ENCODE results near the gene DPH5. TPM values are rescaled to one million over a fixed set of nuclear protein-coding genes. Genes with fewer than 3 reads are reported as not detected.

DPH5 gene
- total RNA-seq, 2 donors from 2014 or later = 2.6 to 29.6 TPM

DNA sequence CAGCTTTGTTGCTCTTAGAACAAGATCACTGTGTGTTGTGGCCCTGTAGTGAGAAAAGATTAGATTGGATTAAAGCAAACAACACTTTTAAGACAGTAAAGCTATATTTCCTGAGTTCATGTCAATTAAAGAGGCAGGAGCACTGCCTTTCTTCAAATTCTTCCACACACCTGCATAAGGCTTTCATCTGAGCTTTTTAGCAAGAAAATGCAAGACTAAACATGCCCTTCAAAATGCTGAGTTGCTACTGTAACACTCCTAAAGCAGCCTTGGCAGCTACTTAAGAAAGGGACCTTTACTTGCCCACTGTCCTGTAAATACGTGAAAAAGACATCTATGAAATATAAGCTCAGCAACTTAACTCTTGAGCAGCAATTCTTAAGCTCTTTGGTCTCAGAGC is 11.8 kb downstream of the DPH5 start:
- intact Hi-C loops (cut with DNase I) = no loop called here
- Histone ChIP-seq H3K4me1 (no peaks in the 10 kb centered on the region), H3K4me3 (no peak overlapping the region), H3K27me3 (no peaks in the 10 kb centered on the region), H3K9me3 (no peaks in the 10 kb centered on the region), H3K27ac (no peak overlapping the region), H3K36me3 (replicated peaks in 1 of 2; ENCODE audit: insufficient read depth in 1 of 2, low read depth in 2 of 2) (no peaks in the 10 kb centered on the region)
- 67 to 86% methylated on average over 1 of the region's 1 CpG for WGBS, 2 donors
- ATAC-seq = no peak
- no peak for TF ChIP-seq POLR2A (IDR thresholded peaks at IDR 0.05)
- TF ChIP-seq, protein P1, sequence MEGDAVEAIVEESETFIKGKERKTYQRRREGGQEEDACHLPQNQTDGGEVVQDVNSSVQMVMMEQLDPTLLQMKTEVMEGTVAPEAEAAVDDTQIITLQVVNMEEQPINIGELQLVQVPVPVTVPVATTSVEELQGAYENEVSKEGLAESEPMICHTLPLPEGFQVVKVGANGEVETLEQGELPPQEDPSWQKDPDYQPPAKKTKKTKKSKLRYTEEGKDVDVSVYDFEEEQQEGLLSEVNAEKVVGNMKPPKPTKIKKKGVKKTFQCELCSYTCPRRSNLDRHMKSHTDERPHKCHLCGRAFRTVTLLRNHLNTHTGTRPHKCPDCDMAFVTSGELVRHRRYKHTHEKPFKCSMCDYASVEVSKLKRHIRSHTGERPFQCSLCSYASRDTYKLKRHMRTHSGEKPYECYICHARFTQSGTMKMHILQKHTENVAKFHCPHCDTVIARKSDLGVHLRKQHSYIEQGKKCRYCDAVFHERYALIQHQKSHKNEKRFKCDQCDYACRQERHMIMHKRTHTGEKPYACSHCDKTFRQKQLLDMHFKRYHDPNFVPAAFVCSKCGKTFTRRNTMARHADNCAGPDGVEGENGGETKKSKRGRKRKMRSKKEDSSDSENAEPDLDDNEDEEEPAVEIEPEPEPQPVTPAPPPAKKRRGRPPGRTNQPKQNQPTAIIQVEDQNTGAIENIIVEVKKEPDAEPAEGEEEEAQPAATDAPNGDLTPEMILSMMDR (IDR thresholded peaks at IDR 0.05) = no peak
- DNase-seq = no peak

DNA sequence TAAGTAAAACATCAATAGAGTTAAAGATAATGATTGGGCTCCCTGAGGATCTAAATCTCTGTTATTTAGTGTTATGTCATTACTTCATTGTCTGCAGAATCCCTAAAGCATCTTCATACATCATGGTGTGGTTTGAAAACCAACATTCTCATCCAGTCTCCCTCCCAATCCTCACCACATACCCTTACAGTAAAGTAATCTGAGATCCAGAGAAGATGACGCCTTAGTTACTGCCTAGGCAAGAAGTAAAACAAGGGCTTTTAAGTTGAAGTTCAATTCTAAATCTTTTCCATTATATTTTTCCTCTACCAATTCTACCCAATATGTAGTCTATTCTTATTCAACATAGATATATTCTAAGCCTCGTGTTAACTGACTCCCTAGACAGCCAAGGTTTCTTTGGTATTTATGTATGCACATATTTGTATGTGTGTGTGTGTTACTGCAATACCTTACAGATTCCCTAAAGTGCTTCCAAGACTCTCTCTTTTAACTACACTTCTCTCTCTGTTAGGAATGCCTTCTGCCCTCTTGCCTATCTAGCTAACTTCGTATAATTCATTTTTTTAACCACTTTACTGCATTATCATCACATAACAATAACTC is 17.3 kb downstream of the DPH5 start:
- no peaks in the 10 kb centered on the region for H3K27me3 ChIP-seq
- no peak overlapping the region for H3K4me3 ChIP-seq
- no peak for DNase-seq
- H3K36me3 ChIP-seq (replicated peaks in 1 of 2; ENCODE audit: insufficient read depth in 1 of 2, low read depth in 2 of 2) = no peaks in the 10 kb centered on the region
- no peak overlapping the region for H3K27ac ChIP-seq
- no peak for ATAC-seq
- H3K4me1 ChIP-seq = peaks cover 15% of the 10 kb centered on the region
- TF ChIP-seq, protein P1 (IDR thresholded peaks at IDR 0.05) = no peak
- no peak for TF ChIP-seq POLR2A (IDR thresholded peaks at IDR 0.05)
- no peaks in the 10 kb centered on the region for H3K9me3 ChIP-seq
- WGBS, 2 donors = 90% methylated on average over 3 of the region's 3 CpGs
- intact Hi-C loops (cut with DNase I) = no loop called here

DNA sequence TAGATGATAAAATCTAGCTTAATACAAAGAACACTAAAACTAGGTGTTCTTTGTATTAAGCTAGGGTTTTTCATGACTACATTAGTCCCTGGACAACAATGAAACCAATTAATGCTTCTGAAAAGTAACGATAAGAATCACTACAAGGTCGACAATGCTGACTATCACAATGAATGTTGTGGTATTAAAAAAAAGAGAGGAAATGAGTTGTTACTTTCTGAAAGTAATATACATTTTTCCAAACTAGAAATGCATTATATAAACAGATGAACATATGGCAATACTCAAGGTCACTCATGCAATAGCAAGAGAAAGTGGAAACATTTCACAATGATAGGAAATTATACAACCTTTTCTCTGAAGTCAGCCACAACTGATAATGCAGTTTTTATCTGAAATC is 19.0 kb downstream of the DPH5 start:
- TF ChIP-seq, protein P1 (IDR thresholded peaks at IDR 0.05) = no peak
- TF ChIP-seq POLR2A (IDR thresholded peaks at IDR 0.05) = no peak
- intact Hi-C loops (cut with DNase I) = no loop called here
- no peak overlapping the region for H3K27ac ChIP-seq
- no peak overlapping the region for H3K4me3 ChIP-seq
- 74 to 85% methylated on average over 2 of the region's 2 CpGs for WGBS, 2 donors
- peaks cover 23% of the 10 kb centered on the region for H3K4me1 ChIP-seq
- ATAC-seq (no peak), DNase-seq (no peak)
- H3K9me3 ChIP-seq = no peaks in the 10 kb centered on the region
- no peaks in the 10 kb centered on the region for H3K27me3 ChIP-seq
- H3K36me3 ChIP-seq (replicated peaks in 1 of 2; ENCODE audit: insufficient read depth in 1 of 2, low read depth in 2 of 2) = no peaks in the 10 kb centered on the region

DNA sequence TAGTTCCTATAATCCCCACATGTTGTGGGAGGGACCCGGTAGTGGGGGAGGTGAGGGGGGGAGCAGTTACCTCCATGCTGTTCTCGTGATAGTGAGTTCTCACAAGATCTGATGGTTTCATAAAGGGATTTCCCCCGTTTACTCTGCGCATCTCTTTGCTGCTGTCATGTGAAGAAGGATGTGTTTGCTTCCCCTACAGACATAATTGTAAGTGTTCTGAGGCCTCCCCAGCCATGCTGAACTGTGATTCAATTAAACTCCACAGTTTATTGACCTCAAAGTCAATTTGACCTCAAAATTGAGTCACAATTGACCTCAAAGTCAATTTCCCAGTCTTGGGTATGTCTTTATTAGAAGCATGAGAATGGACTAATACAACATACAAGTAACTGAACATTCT is 19.7 kb downstream of the DPH5 start:
- no peak overlapping the region for H3K27ac ChIP-seq
- ATAC-seq = no peak

More for the DNA sequence above, 19.7 kb downstream of the DPH5 start:
- DNase-seq = no peak
- Histone ChIP-seq H3K36me3 (replicated peaks in 1 of 2; ENCODE audit: insufficient read depth in 1 of 2, low read depth in 2 of 2) (peaks cover 0 to 2% of the 10 kb centered on the region in 2 donors), H3K27me3 (no peaks in the 10 kb centered on the region), H3K9me3 (no peaks in the 10 kb centered on the region), H3K4me3 (no peak overlapping the region), H3K4me1 (peaks cover 23% of the 10 kb centered on the region)
- 95 to 99% methylated on average over 4 of the region's 4 CpGs for WGBS, 2 donors
- intact Hi-C loops (cut with DNase I) = no loop called here
- no peak for TF ChIP-seq POLR2A (IDR thresholded peaks at IDR 0.05)
- TF ChIP-seq, protein P1 (IDR thresholded peaks at IDR 0.05) = no peak
